Astrocyte (in vitro differentiated cells and primary cell): Measurements from ENCODE around the gene ALX4. TPM values are rescaled to one million over a fixed set of nuclear protein-coding genes. Genes with fewer than 3 reads are reported as not detected.

Source experiments
- DNase-seq: peaks from one replicate; pipeline ENCODE4 v3.0.0-alpha.2; 2010; ENCODE audit warnings: low read depth
- FAIRE-seq: peaks from 2 replicates; lab custom pipeline; 2011; peaks lifted over from hg19 to GRCh38; lab: Jason Lieb, UNC
- H2AFZ ChIP-seq: 2 replicates; pipeline ENCODE4 v1.6.0; 2012; ENCODE audit warnings: low read depth, low read length, inconsistent platforms
- H3K27ac ChIP-seq: 2 replicates; pipeline ENCODE4 v1.5.1; 2011; ENCODE audit warnings: low read depth, low read length, inconsistent platforms
- H3K27me3 ChIP-seq: 2 replicates; pipeline ENCODE4 v1.6.0; 2011; ENCODE audit warnings: low read length, inconsistent platforms; ENCODE audit not compliant: insufficient read depth
- H3K36me3 ChIP-seq: 2 replicates; pipeline ENCODE4 v1.5.1; 2011; ENCODE audit warnings: low read length, inconsistent platforms; ENCODE audit not compliant: insufficient read depth
- H3K4me1 ChIP-seq: 2 replicates; pipeline ENCODE4 v1.5.1; 2011; ENCODE audit warnings: low read length, inconsistent platforms; ENCODE audit not compliant: insufficient read depth
- H3K4me2 ChIP-seq: 2 replicates; pipeline ENCODE4 v1.6.0; 2012; ENCODE audit warnings: low read length, inconsistent platforms
- H3K4me3 ChIP-seq: 2 replicates; pipeline ENCODE4 v1.5.1; 2011; ENCODE audit warnings: low read depth, mild to moderate bottlenecking, low read length, inconsistent platforms; ENCODE audit not compliant: insufficient read depth
- H3K79me2 ChIP-seq: 2 replicates; pipeline ENCODE4 v1.6.0; 2012; ENCODE audit warnings: mild to moderate bottlenecking, low read length, inconsistent platforms; ENCODE audit not compliant: insufficient read depth
- H3K9ac ChIP-seq: 2 replicates; pipeline ENCODE4 v1.6.0; 2012; ENCODE audit warnings: mild to moderate bottlenecking, low read length, inconsistent platforms
- H3K9me3 ChIP-seq: 2 replicates; pipeline ENCODE4 v1.5.1; 2012; ENCODE audit warnings: low read depth, mild to moderate bottlenecking, low read length, inconsistent platforms; ENCODE audit not compliant: insufficient read depth
- H4K20me1 ChIP-seq: 2 replicates; pipeline ENCODE4 v1.6.0; 2012; ENCODE audit warnings: low read length, inconsistent platforms; ENCODE audit not compliant: insufficient read depth
- H3K27ac Mint-ChIP-seq: one replicate; pipeline ENCODE4 v1.8.0; 2021; ENCODE audit warnings: mild to moderate bottlenecking, mixed read lengths; ENCODE audit not compliant: unreplicated experiment
- H3K27me3 Mint-ChIP-seq: one replicate; pipeline ENCODE4 v1.8.0; 2021; ENCODE audit warnings: low read depth, mixed read lengths; ENCODE audit not compliant: unreplicated experiment
- H3K36me3 Mint-ChIP-seq: one replicate; pipeline ENCODE4 v1.8.0; 2021; ENCODE audit warnings: low read depth, mixed read lengths; ENCODE audit not compliant: unreplicated experiment
- H3K4me1 Mint-ChIP-seq: one replicate; pipeline ENCODE4 v1.8.0; 2021; ENCODE audit warnings: low read depth, mixed read lengths; ENCODE audit not compliant: unreplicated experiment
- H3K4me3 Mint-ChIP-seq: one replicate; pipeline ENCODE4 v1.8.0; 2021; ENCODE audit warnings: mild to moderate bottlenecking, moderate library complexity, mixed read lengths; ENCODE audit not compliant: unreplicated experiment
- H3K9me3 Mint-ChIP-seq: one replicate; pipeline ENCODE4 v1.8.0; 2021; ENCODE audit warnings: mild to moderate bottlenecking, mixed read lengths; ENCODE audit not compliant: unreplicated experiment
- EZH2 ChIP-seq: IDR thresholded peaks from 2 replicates; pipeline ENCODE4 v1.6.1; 2012; ENCODE audit warnings: mild to moderate bottlenecking, low read length, inconsistent platforms; ENCODE audit not compliant: insufficient read depth
- total RNA-seq: library from RNA; stranded (reverse); gene quantifications from 2 replicates; pipeline ENCODE4 v1.2.1, GENCODE V29; 2021
- TF ChIP-seq, protein P1 (sequence below): IDR thresholded peaks from 2 replicates; pipeline ENCODE4 v1.5.1; 2011; ENCODE audit warnings: low read depth, mild to moderate bottlenecking, inconsistent platforms, low read length, moderate library complexity; ENCODE audit not compliant: insufficient read depth

Gene ALX4
- total RNA-seq, 1 donor from 2014 or later = not detected

DNA sequence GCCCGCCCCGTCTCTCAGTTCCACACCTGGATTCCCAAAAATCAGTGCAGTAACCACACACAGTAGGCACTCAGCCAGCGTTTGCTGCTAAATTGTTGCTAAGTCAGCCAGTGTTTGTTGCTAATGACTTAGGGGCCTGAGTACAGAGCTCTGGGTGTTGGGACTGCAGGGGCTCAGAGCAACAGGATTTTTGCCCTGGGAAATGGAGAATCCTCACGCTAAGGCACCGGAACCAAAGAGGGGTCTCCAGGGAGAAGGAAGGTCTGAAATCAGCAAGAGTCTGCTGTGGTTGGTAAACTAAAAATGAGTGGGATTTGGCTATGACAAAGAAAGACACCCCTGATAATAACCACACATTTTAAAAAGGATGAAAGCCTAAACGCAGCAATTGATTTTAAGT is 22.7 kb upstream of the ALX4 start:
- Histone ChIP-seq H3K4me1 (no peaks in the 10 kb centered on the region), H3K27me3 (peaks cover 77% of the 10 kb centered on the region), H3K27ac (no peak overlapping the region), H3K9me3 (no peaks in the 10 kb centered on the region), H3K79me2 (no peaks in the 10 kb centered on the region), H3K4me3 (no peak overlapping the region), H2AFZ (no peak overlapping the region), H3K9ac (no peak overlapping the region), H4K20me1 (no peaks in the 10 kb centered on the region), H3K4me2 (no peak overlapping the region), H3K36me3 (no peaks in the 10 kb centered on the region)
- TF ChIP-seq, protein P1, sequence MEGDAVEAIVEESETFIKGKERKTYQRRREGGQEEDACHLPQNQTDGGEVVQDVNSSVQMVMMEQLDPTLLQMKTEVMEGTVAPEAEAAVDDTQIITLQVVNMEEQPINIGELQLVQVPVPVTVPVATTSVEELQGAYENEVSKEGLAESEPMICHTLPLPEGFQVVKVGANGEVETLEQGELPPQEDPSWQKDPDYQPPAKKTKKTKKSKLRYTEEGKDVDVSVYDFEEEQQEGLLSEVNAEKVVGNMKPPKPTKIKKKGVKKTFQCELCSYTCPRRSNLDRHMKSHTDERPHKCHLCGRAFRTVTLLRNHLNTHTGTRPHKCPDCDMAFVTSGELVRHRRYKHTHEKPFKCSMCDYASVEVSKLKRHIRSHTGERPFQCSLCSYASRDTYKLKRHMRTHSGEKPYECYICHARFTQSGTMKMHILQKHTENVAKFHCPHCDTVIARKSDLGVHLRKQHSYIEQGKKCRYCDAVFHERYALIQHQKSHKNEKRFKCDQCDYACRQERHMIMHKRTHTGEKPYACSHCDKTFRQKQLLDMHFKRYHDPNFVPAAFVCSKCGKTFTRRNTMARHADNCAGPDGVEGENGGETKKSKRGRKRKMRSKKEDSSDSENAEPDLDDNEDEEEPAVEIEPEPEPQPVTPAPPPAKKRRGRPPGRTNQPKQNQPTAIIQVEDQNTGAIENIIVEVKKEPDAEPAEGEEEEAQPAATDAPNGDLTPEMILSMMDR = no peak
- TF ChIP-seq EZH2 = no peak
- Mint-ChIP-seq H3K9me3 (no peaks in the 10 kb centered on the region), H3K27ac (no peak overlapping the region), H3K27me3 (peaks cover 80% of the 10 kb centered on the region), H3K36me3 (no peaks in the 10 kb centered on the region), H3K4me1 (no peaks in the 10 kb centered on the region), H3K4me3 (no peak overlapping the region)
- FAIRE-seq = no peak
- DNase-seq = no peak

DNA sequence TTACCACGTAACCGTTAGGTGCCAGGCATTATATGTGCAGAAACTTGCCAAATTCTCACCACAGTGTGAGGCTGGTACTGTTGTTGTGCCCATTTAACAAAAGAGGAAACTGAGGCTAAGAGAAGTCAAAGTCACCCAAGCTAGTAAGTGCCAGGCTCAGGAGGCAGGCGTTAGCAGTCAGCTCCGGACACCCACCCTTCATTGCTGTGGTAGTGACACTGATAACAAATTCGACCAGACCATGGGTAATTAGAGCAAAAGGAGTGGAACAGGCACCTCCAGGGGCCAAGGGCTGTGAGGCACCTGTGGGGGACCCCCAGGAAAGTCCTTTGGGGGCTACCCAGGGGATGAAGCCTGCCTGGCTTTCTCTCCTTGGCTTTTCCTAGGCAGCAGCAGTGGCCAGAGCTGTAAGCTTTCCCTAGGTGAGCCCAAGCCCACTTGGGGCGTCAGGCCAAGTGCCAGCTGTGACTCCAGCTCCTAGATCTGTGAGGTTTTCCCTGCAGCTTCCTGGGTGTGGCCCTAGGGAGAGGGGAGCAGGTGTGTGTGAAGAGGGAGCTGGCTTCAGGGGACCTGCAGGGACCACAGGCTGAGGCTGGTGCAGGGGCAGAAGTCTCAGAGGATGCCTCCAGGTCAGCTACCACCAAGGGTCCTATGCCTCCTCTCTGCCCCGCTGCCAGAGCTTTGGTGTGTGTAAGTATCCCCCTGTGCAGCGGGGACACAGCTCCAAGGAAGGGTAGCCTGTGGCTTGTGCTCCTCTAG is 19.7 kb upstream of the ALX4 start:
- Mint-ChIP-seq H3K36me3 (no peaks in the 10 kb centered on the region), H3K9me3 (no peaks in the 10 kb centered on the region), H3K27me3 (peaks cover 80% of the 10 kb centered on the region), H3K4me3 (no peak overlapping the region), H3K4me1 (no peaks in the 10 kb centered on the region), H3K27ac (no peak overlapping the region)
- H2AFZ ChIP-seq = no peak overlapping the region
- H3K79me2 ChIP-seq = no peaks in the 10 kb centered on the region
- no peaks in the 10 kb centered on the region for H3K4me1 ChIP-seq
- DNase-seq = no peak
- peaks cover 69% of the 10 kb centered on the region for H3K27me3 ChIP-seq
- no peak overlapping the region for H3K4me2 ChIP-seq
- no peaks in the 10 kb centered on the region for H3K9me3 ChIP-seq
- no peak for FAIRE-seq
- H3K4me3 ChIP-seq = no peak overlapping the region
- H3K36me3 ChIP-seq = no peaks in the 10 kb centered on the region
- no peak overlapping the region for H3K9ac ChIP-seq
- H4K20me1 ChIP-seq = no peaks in the 10 kb centered on the region
- TF ChIP-seq, protein P1 = no peak
- no peak for TF ChIP-seq EZH2
- no peak overlapping the region for H3K27ac ChIP-seq

DNA sequence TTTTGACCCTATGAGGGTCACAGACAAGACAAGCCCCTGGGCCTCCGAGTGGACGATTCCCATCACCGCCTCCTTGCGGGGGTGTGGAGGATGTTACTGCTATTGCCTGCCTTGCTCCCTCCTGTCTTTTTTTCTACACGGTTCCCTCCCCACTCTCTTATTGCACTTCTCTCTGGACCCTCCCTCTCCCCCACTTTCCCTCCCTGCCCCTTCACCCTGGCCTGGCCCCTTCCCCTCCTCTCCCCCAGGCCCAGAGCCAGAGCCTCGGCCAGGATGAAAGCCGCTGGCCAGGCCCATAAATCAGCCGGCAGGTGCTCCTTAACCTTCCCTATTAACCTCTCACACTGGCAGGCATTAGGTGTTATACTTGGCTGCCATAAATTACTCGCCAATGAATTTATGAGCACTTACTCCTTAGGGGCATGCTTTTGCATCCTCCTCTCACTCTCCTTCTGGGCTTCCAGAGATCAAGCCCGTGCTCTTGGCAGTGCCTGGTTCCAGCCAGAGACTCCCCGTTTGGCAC is 18.3 kb upstream of the ALX4 start:
- Histone ChIP-seq H3K9ac (no peak overlapping the region), H3K79me2 (no peaks in the 10 kb centered on the region), H3K27ac (no peak overlapping the region), H3K4me1 (no peaks in the 10 kb centered on the region), H3K27me3 (peaks cover 69% of the 10 kb centered on the region), H3K9me3 (no peaks in the 10 kb centered on the region), H3K4me2 (no peak overlapping the region), H3K4me3 (no peak overlapping the region), H2AFZ (no peak overlapping the region), H4K20me1 (no peaks in the 10 kb centered on the region), H3K36me3 (no peaks in the 10 kb centered on the region)
- Mint-ChIP-seq H3K9me3 (no peaks in the 10 kb centered on the region), H3K36me3 (no peaks in the 10 kb centered on the region), H3K27me3 (peaks cover 88% of the 10 kb centered on the region), H3K4me1 (no peaks in the 10 kb centered on the region), H3K27ac (no peak overlapping the region), H3K4me3 (no peak overlapping the region)
- FAIRE-seq (no peak), DNase-seq (no peak)
- TF ChIP-seq, protein P1 = no peak
- TF ChIP-seq EZH2 = no peak
